ENCODE results near the gene C2orf66.

Gene C2orf66

GRCh38 chr2:196809260-196809659 is at the start of gene C2orf66:
TSS of gene C2orf66 (minus strand) at chr2:196809355. CDS start at chr2:196809336, 19 bp downstream.
- no peak for DNase-seq (ENCODE audit: low read depth)
- no peak within 1 kb of the TSS for H3K4me3 ChIP-seq (ENCODE audit: low read depth, low read length)
- no peak for TF ChIP-seq CTCF (IDR thresholded peaks at IDR 0.05; ENCODE audit: control insufficient read depth, extremely low read depth, insufficient read depth)

DNA sequence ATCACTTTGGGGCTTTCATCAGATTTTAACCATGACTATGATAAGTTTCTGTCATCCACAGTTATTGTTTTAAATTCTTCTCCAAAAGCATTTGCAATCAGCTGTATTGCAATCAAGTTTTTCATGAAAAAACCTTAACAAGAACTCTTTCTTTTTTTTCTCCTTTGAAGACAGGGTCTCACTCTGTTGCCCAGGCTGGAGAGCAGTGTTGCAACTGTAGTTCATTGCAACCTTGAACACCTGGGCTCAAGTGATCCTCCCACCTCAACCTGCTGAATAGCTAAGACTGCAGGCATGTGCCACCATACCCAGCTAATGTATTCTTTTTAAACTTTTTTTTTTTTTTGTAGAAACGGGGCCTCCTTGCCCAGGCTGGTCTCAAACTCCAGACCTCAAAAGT is 45.5 kb upstream of the C2orf66 start:
- no peak overlapping the region for H3K4me3 ChIP-seq (ENCODE audit: low read depth, low read length)
- no peak for DNase-seq (ENCODE audit: low read depth)
- TF ChIP-seq CTCF (IDR thresholded peaks at IDR 0.05; ENCODE audit: control insufficient read depth, extremely low read depth, insufficient read depth): no peak

- DNase-seq (ENCODE audit: low read depth): peak; percentile 39
- TF ChIP-seq CTCF (IDR thresholded peaks at IDR 0.05; ENCODE audit: control insufficient read depth, extremely low read depth, insufficient read depth): no peak
- H3K4me3 ChIP-seq (ENCODE audit: low read depth, low read length): no peak overlapping the region
Measured at GRCh38 chr2:196853301-196854087, 44.3 kb upstream of the C2orf66 start.

GRCh38 chr2:196851088-196851487 is 41.9 kb upstream of the C2orf66 start:
- no peak for TF ChIP-seq CTCF (IDR thresholded peaks at IDR 0.05; ENCODE audit: control insufficient read depth, extremely low read depth, insufficient read depth)
- H3K4me3 ChIP-seq (ENCODE audit: low read depth, low read length): no peak overlapping the region
- DNase-seq (ENCODE audit: low read depth): no peak

DNA sequence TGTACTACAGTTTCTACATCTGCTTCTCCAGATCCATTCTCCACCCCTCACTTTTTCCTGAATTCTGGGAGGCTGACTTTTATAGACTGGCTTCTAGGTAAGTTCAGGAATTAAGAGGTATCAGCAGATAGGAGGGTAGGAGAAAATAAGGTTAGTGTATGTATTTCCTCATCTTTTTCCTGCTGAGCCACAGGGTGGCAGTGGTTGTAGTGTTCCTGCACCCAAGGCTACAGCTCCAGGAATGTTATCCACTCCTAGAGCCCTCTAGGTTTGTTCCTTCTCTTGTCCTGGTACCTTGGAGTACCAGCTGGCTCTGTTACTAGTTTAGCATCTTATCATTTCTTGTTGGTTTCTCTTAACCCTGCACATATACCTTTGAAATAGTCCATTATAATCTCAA is 40.7 kb upstream of the C2orf66 start:
- peak; percentile 65 for TF ChIP-seq CTCF (IDR thresholded peaks at IDR 0.05; ENCODE audit: control insufficient read depth, extremely low read depth, insufficient read depth)
- H3K4me3 ChIP-seq (ENCODE audit: low read depth, low read length): no peak overlapping the region
- DNase-seq (ENCODE audit: low read depth): peak; percentile 15

DNA sequence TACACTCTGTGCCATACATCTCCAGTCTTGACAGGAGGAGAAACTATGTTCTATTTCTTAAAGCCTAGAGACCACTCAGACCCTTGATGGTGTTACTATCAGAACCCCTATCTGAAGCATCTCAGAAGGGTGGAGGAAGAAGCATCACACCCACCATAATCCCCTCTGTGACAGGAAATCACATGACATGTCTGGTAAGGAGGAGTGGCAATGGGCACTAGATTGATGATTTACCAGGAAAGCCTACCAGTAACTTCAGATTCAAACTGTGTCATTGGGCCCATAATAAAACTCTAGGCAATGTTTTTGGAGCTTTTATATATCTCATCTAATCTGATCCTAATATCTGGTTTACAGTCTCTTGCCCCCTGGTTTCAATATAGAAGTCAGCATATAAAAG is 37.1 kb upstream of the C2orf66 start:
- no peak for DNase-seq (ENCODE audit: low read depth)
- no peak for TF ChIP-seq CTCF (IDR thresholded peaks at IDR 0.05; ENCODE audit: control insufficient read depth, extremely low read depth, insufficient read depth)
- H3K4me3 ChIP-seq (ENCODE audit: low read depth, low read length): no peak overlapping the region

DNA sequence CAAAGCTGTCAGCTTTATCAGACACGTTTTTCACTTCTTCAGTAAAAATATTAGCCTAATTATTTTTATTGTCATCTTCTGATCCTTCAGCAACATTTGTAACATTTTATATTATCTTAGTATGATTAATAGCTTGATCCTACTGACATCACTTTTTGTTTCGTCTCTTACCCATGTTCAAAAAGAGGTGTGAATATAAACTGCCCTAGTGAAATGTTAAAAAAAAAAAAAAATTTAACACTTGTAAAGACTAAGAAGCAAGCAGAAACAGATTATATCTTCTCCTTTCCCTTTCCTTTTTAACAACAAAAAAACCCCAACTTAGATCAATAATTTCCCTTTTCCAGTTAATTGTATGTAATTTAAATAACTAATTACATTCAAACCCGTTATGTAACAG is 36.2 kb upstream of the C2orf66 start:
- TF ChIP-seq CTCF (IDR thresholded peaks at IDR 0.05; ENCODE audit: control insufficient read depth, extremely low read depth, insufficient read depth): no peak
- DNase-seq (ENCODE audit: low read depth): no peak
- H3K4me3 ChIP-seq (ENCODE audit: low read depth, low read length): no peak overlapping the region
